Right lobe of liver (tissue), 6 donors: Measurements from ENCODE around the gene XAB2. TPM values are rescaled to one million over a fixed set of nuclear protein-coding genes. Genes with fewer than 3 reads are reported as not detected.

ENCODE experiments used
- ATAC-seq, 4 donors: fragments of 200-7000 bp; cut with Tn5 transposase; one replicate each; pipeline ENCODE4 v1.9.1; 2020; ENCODE audit warnings: mild to moderate bottlenecking in 4 of 4, moderate library complexity in 4 of 4
- DNase-seq, 3 donors: peaks; one replicate each; pipeline ENCODE4 v3.0.0-alpha.2; 2020
- H3K27ac ChIP-seq, 3 donors: fragments of 200-600 bp; one replicate each; pipeline ENCODE4 v1.8.0; 2022
- H3K27me3 ChIP-seq, 2 donors: fragments of 200-600 bp; one replicate each; pipeline ENCODE4 v1.8.0; 2022
- H3K36me3 ChIP-seq, 4 donors: fragments of 200-600 bp; sonication (generic) in 1 of 4; one replicate each; pipeline versions ENCODE4 v1.5.1 to v1.8.0; 2017 to 2022; ENCODE audit warnings: control low read depth in 1 of 4
- H3K4me1 ChIP-seq, 4 donors: fragments of 200-600 bp; sonication (generic) in 1 of 4; one replicate each; pipeline versions ENCODE4 v1.5.1 to v1.8.0; 2017 to 2022; ENCODE audit warnings: control low read depth in 1 of 4
- H3K4me3 ChIP-seq, 3 donors: fragments of 200-600 bp; one replicate each; pipeline ENCODE4 v1.8.0; 2022
- H3K9me3 ChIP-seq, 4 donors: fragments of 200-600 bp; sonication (generic) in 1 of 4; one replicate each; pipeline versions ENCODE4 v1.5.1 to v1.8.0; 2017 to 2022; ENCODE audit warnings: control low read depth in 1 of 4
- POLR2A ChIP-seq: fragments of 450-650 bp; IDR thresholded peaks from one replicate; pipeline ENCODE4 v1.6.1; 2017; ENCODE audit warnings: antibody characterized with exemption, mild to moderate bottlenecking
- WGBS: methylation state at CpG from one replicate; pipeline ENCODE4 v1.1.6; 2018; ENCODE audit warnings: low coverage, low lambda C conversion rate; ENCODE audit not compliant: insufficient coverage; ENCODE audit errors: missing lambda C conversion rate; 5-methylcytosine and 5-hydroxymethylcytosine counted together
- intact Hi-C, 2 donors: fragments of 100-400 bp; cut with DNase I; formaldehyde crosslinking; loops; one replicate each; pipeline versions ENCODE4 v1.11.2 to v1.14.1; 2022
- long read RNA-seq: library from polyadenylated mRNA; unstranded; transcript quantifications from one replicate; pipeline ENCODE4 v2.0.0, GENCODE V29; 2019
- total RNA-seq, 6 experiments: library from RNA; depleted of rRNA in 2 of 6; stranded (reverse); fragments of >200 nt in 2 of 6; fragmentation: NEBNext Ultra II Directional in 3 of 6; extraction: Animal tissue kit (Norgen Biotek cat#: 25700) in 3 of 6; gene quantifications; one replicate each; pipeline versions ENCODE4 v1.1.0 to v1.2.4, GENCODE V29; 2016 to 2023
- TF ChIP-seq, protein P1 (sequence below), 4 donors: fragments of 200-600 bp in 3 of 4; fragments of 450-650 bp in 1 of 4; IDR thresholded peaks; one replicate each; pipeline versions ENCODE4 v1.5.1 to v1.8.0; 2016 to 2022; ENCODE audit warnings: antibody characterized with exemption in 4 of 4, mild to moderate bottlenecking in 2 of 4
- donor health status: DM: no; HTN: yes; CAD: no.
- donor health status: DM: no; HTN: no; CAD: no.
- donor health status: DM: no; HTN: no; CAD: no.
- donor health status: DM: no; HTN: yes; CAD: no.
- donor health status: DM: no; HTN: yes; CAD: no.

The XAB2 gene
- total RNA-seq = 10 to 100 TPM; 12.8 to 21.3 (median 17.8) TPM
- long read RNA-seq = 0 reads

DNA sequence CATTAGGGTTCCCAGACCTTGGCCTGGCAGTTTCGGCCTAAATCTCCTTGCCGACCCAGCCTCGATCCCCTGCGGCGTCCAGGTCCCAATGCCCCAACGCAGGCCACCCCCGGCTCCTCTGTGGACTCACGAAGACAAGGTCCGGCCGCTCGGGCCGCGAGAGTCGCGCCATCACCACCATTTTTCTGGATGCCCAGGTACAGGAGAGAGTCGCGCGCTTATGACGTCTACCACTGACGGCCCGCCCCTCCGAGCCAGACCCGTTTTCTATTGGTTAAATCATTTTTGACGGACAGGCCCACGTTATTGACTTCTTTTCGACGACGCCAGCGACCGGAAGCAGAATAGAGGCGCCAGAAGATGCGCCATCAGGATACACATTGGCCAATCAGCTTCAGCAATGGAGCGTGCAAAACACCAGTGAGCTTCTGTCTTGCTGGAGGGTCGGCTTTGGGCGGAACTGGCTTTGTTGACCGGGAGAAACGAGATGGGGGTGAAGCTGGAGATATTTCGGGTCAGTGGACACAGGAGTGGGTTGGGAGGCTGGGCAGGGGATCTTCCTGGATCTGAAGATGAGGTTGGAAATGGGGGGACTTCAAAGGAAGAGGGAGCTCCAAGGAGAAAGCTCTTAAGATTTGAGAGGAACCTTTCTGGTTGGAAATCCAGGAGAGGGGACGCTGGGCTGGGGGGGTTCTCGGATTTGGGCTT is at the start of gene XAB2, which contains the start of gene PET100:
Gene XAB2 (minus strand): TSS at position 199 of the 708 bp plus-strand sequence. CDS start 18 bp downstream, at position 181.
Gene PET100 (plus strand): TSS at position 447 of the 708 bp plus-strand sequence. CDS start 41 bp downstream, at position 488.
- peak; percentile 94 to 97 (median 96) for DNase-seq
- Histone ChIP-seq H3K4me1 (peaks cover 0 to 19% (median 4%) of the 10 kb centered on the region in 4 donors), H3K4me3 (peak within 1 kb of the TSS; percentile 90 to 100 (median 99)), H3K9me3 (no peaks in the 10 kb centered on the region), H3K36me3 (peaks cover 0 to 21% (median 6%) of the 10 kb centered on the region in 4 donors), H3K27ac (peak within 1 kb of the TSS; percentile 47 to 81 (median 79)), H3K27me3 (no peaks in the 10 kb centered on the region)
- ATAC-seq = peak; percentile 94 to 98 (median 97)
- WGBS = 0% methylated on average over 37 of the region's 40 CpGs
- intact Hi-C loops = no loop called here
- TF ChIP-seq, protein P1, sequence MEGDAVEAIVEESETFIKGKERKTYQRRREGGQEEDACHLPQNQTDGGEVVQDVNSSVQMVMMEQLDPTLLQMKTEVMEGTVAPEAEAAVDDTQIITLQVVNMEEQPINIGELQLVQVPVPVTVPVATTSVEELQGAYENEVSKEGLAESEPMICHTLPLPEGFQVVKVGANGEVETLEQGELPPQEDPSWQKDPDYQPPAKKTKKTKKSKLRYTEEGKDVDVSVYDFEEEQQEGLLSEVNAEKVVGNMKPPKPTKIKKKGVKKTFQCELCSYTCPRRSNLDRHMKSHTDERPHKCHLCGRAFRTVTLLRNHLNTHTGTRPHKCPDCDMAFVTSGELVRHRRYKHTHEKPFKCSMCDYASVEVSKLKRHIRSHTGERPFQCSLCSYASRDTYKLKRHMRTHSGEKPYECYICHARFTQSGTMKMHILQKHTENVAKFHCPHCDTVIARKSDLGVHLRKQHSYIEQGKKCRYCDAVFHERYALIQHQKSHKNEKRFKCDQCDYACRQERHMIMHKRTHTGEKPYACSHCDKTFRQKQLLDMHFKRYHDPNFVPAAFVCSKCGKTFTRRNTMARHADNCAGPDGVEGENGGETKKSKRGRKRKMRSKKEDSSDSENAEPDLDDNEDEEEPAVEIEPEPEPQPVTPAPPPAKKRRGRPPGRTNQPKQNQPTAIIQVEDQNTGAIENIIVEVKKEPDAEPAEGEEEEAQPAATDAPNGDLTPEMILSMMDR (IDR thresholded peaks at IDR 0.05) = no peak
- TF ChIP-seq POLR2A = no peak

DNA sequence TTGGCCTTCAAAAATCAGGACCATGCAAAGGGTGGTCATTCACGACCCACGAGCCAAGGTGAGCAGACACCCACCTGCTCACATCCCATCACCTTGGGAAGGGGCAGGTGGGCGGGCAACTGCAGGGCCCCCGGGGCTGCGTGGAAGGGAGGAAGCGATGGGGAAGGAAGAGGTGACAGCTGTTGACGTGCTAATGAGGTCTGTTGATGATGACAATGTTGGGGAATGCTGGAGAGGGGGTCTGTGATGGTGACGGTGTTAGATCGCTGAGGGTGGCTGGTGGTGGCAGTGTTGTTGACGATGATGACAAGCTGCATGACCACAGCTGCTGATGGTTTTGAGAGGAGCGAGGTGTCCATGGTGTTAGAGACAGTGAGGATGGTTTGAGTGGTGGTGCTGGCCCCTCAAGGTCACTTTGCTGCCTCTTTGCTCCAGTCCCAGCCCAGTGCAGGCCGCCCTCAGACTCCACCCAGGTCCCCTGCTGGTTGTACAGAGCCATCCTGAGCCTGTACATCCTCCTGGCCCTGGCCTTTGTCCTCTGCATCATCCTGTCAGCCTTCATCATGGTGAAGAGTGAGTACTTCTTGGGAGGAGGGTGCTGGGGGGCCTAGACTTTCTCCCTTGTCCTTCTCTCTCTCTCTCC is 48.4 kb upstream of the XAB2 start:
- Histone ChIP-seq H3K9me3 (no peaks in the 10 kb centered on the region), H3K4me1 (peaks cover 0 to 10% (median 4%) of the 10 kb centered on the region in 4 donors), H3K36me3 (no peaks in the 10 kb centered on the region), H3K27ac (no peak overlapping the region), H3K27me3 (no peaks in the 10 kb centered on the region), H3K4me3 (no peak overlapping the region)
- no peak for TF ChIP-seq POLR2A
- TF ChIP-seq, protein P1 (IDR thresholded peaks at IDR 0.05) = no peak
- no peak for DNase-seq
- WGBS = 43% methylated on average over 11 of the region's 12 CpGs
- no peak for ATAC-seq
- intact Hi-C loops = loop anchor here (5.0 kb wide), 2 partner anchors 105 to 110 kb away; no protein-coding TSS in a partner anchor

DNA sequence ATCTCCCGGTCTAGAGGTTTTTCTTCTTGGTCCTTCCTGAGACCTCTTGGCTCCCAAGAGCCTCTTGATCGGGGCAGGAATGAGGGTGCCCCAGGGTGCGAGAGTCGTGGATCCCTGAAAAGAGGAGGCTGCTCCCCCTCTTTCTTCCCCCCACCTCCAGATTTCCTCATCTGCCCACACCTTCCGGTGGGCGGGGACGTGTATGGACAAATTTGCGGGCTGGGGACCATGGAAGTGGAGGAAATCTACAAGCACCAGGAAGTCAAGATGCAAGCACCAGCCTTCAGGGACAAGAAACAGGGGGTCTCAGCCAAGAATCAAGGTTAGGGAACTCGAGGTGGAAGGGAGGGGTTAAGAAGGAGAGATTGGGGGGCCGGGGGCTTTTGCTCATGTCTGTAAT is 47.5 kb upstream of the XAB2 start, which contains the start of gene MCEMP1:
Gene MCEMP1 (plus strand): TSS at position 237 of the 400 bp plus-strand sequence. CDS start 31 bp downstream, at position 268.
- Histone ChIP-seq H3K4me1 (peaks cover 0 to 9% (median 4%) of the 10 kb centered on the region in 4 donors), H3K4me3 (no peak within 1 kb of the TSS), H3K27ac (no peak within 1 kb of the TSS), H3K9me3 (no peaks in the 10 kb centered on the region), H3K36me3 (no peaks in the 10 kb centered on the region), H3K27me3 (no peaks in the 10 kb centered on the region)
- WGBS = 20% methylated on average over 10 of the region's 10 CpGs
- intact Hi-C loops = loop anchor here (5.0 kb wide), 2 partner anchors 105 to 110 kb away; no protein-coding TSS in a partner anchor
- no peak for DNase-seq
- no peak for ATAC-seq
- TF ChIP-seq, protein P1 (IDR thresholded peaks at IDR 0.05) = no peak
- no peak for TF ChIP-seq POLR2A

DNA sequence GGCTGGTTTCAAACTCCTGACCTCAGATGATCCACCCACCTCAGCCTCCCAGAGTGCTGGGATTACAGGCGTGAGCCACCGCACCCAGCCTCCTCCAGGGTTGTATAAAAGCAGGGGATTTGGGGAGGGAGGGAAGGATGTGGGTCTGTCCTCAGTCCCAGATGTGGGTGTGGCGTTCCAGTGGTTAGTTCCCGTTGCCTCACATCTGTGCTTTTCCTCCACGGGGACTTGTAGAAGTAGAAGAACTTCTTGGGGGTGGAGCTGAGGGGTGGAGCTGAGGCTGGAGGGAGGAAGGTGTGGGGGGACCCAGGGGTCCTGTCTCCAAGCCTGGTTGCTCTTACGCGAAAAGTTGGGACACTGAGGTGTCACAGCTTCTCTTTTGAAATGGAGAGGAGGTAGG is 47.0 kb upstream of the XAB2 start:
- TF ChIP-seq, protein P1 (IDR thresholded peaks at IDR 0.05) = no peak
- TF ChIP-seq POLR2A = no peak
- ATAC-seq (no peak), DNase-seq (no peak)
- Histone ChIP-seq H3K4me3 (no peak overlapping the region), H3K9me3 (no peaks in the 10 kb centered on the region), H3K4me1 (peaks cover 0 to 9% (median 4%) of the 10 kb centered on the region in 4 donors), H3K27ac (no peak overlapping the region), H3K27me3 (no peaks in the 10 kb centered on the region), H3K36me3 (no peaks in the 10 kb centered on the region)
- 29% methylated on average over 5 of the region's 7 CpGs for WGBS
- intact Hi-C loops = loop anchor here (5.0 kb wide), 2 partner anchors 104 to 109 kb away; no protein-coding TSS in a partner anchor
